DMS 273 (cell line): ENCODE measurements around the gene SMS.

Experiments used
- DNase-seq: peaks from one replicate; lab custom pipeline; 2025; ENCODE audit not compliant: unreplicated experiment; lab: John Stamatoyannopoulos, UW

SMS gene

GRCh38 chrX:21940356-21940829 is at the start of gene SMS:
SMS (plus strand) TSS chrX:21940709; CDS start chrX:21940825, 116 bp downstream.
- DNase-seq = peak; percentile 92

GRCh38 chrX:21905313-21905712 is 35.2 kb upstream of the SMS start:
- DNase-seq = no peak

GRCh38 chrX:21905953-21906352 is 34.6 kb upstream of the SMS start:
- DNase-seq = no peak

- no peak for DNase-seq
These were observed 33.2 kb upstream of the SMS start for GRCh38 chrX:21907260-21907659.

- DNase-seq = no peak
These were observed 29.0 kb upstream of the SMS start for GRCh38 chrX:21911481-21911880.

- DNase-seq = no peak
These were observed 28.3 kb upstream of the SMS start for GRCh38 chrX:21912220-21912619.

GRCh38 chrX:21912989-21913388 is 27.5 kb upstream of the SMS start:
- no peak for DNase-seq

- DNase-seq = no peak
These were observed 14.4 kb upstream of the SMS start for GRCh38 chrX:21926116-21926515.

- DNase-seq = peak; percentile 42
These were observed 13.8 kb upstream of the SMS start for GRCh38 chrX:21926527-21927278.

GRCh38 chrX:21929209-21929608 is 11.3 kb upstream of the SMS start:
- DNase-seq = no peak

GRCh38 chrX:21930986-21931385 is 9.5 kb upstream of the SMS start:
- DNase-seq = no peak

GRCh38 chrX:21932292-21933002 is 8.1 kb upstream of the SMS start:
- peak; percentile 15 for DNase-seq

- DNase-seq = no peak
These were observed 7.4 kb upstream of the SMS start for GRCh38 chrX:21933077-21933476.

GRCh38 chrX:21934414-21934813 is 6.1 kb upstream of the SMS start:
- no peak for DNase-seq

GRCh38 chrX:21939906-21940305 is 603 bp upstream of the SMS start:
- DNase-seq = no peak

- no peak for DNase-seq
These were observed 3.1 kb downstream of the SMS start for GRCh38 chrX:21943460-21944135.

GRCh38 chrX:21944136-21944615 is 3.7 kb downstream of the SMS start:
- no peak for DNase-seq

- DNase-seq = peak; percentile 65
These were observed 6.6 kb downstream of the SMS start for GRCh38 chrX:21946925-21947641.

GRCh38 chrX:21947671-21948070 is 7.2 kb downstream of the SMS start:
- DNase-seq = peak; percentile 42

- no peak for DNase-seq
These were observed 8.5 kb downstream of the SMS start for GRCh38 chrX:21948897-21949578.
